HepG2 (cell line): ENCODE data around the gene TMEM134. TPM values are rescaled to one million over a fixed set of nuclear protein-coding genes. Genes with fewer than 3 reads are reported as not detected.

Experiments
- ADNP ChIP-seq: sonication (generic); formaldehyde crosslinking; IDR thresholded peaks from 2 replicates; pipeline ENCODE4 v1.4.0; 2020; ENCODE audit warnings: missing genetic modification reagents
- AKNA ChIP-seq: sonication (generic); formaldehyde crosslinking; IDR thresholded peaks from 2 replicates; pipeline ENCODE4 v1.4.0; 2020; ENCODE audit warnings: missing genetic modification reagents, borderline replicate concordance
- ATF6 ChIP-seq: sonication (generic); formaldehyde crosslinking; conservative IDR thresholded peaks from 2 replicates; pipeline ENCODE4 v1.4.0; 2020; ENCODE audit warnings: missing genetic modification reagents
- CHD4 ChIP-seq: fragments of 200-600 bp; sonication (generic); IDR thresholded peaks from 2 replicates; pipeline ENCODE4 v1.7.0; 2017; ENCODE audit warnings: mild to moderate bottlenecking, low read length, borderline replicate concordance
- HINFP ChIP-seq: sonication (generic); formaldehyde crosslinking; IDR thresholded peaks from 2 replicates; pipeline ENCODE4 v1.4.0; 2020; ENCODE audit warnings: low read depth, mild to moderate bottlenecking, missing genetic modification reagents
- KDM1A ChIP-seq: IDR thresholded peaks from 2 replicates; pipeline ENCODE4 v1.6.1; 2016; ENCODE audit warnings: missing compliant biosample characterization
- KDM5B ChIP-seq: sonication (generic); formaldehyde crosslinking; IDR thresholded peaks from 2 replicates; pipeline ENCODE4 v1.4.0; 2020; ENCODE audit warnings: missing genetic modification reagents, mild to moderate bottlenecking, borderline replicate concordance
- MLLT10 ChIP-seq: sonication (generic); formaldehyde crosslinking; IDR thresholded peaks from 2 replicates; pipeline ENCODE4 v1.4.0; 2020; ENCODE audit warnings: missing genetic modification reagents
- RAD21 ChIP-seq: fragments of 450-650 bp; formaldehyde crosslinking; IDR thresholded peaks from 2 replicates; pipeline ENCODE4 v1.5.0; 2020; ENCODE audit warnings: mild to moderate bottlenecking
- REL ChIP-seq: sonication (generic); formaldehyde crosslinking; conservative IDR thresholded peaks from 2 replicates; pipeline ENCODE4 v1.8.0; 2022; ENCODE audit warnings: mild to moderate bottlenecking, missing genetic modification reagents, moderate library complexity
- SPEN ChIP-seq: sonication (generic); formaldehyde crosslinking; IDR thresholded peaks from 2 replicates; pipeline ENCODE4 v1.5.1; 2020; ENCODE audit warnings: low read depth, mild to moderate bottlenecking, missing genetic modification reagents
- TRIM24 ChIP-seq: sonication (generic); formaldehyde crosslinking; IDR thresholded peaks from 2 replicates; pipeline ENCODE4 v1.8.0; 2022; ENCODE audit warnings: mild to moderate bottlenecking, missing genetic modification reagents
- ZBED4 ChIP-seq: sonication (generic); formaldehyde crosslinking; IDR thresholded peaks from 2 replicates; pipeline ENCODE4 v1.4.0; 2020; ENCODE audit warnings: missing genetic modification reagents, borderline replicate concordance
- ZKSCAN5 ChIP-seq: sonication (generic); formaldehyde crosslinking; IDR thresholded peaks from 2 replicates; pipeline ENCODE4 v1.5.1; 2020; ENCODE audit warnings: mild to moderate bottlenecking, missing genetic modification reagents
- ZNF709 ChIP-seq: sonication (generic); formaldehyde crosslinking; IDR thresholded peaks from 2 replicates; pipeline ENCODE4 v1.5.0; 2020; ENCODE audit warnings: mild to moderate bottlenecking, missing genetic modification reagents
- ZNF879 ChIP-seq: sonication (generic); formaldehyde crosslinking; IDR thresholded peaks from 2 replicates; pipeline ENCODE4 v1.8.1; 2023; ENCODE audit warnings: missing genetic modification reagents
- polyA plus RNA-seq, 8 experiments: library from polyadenylated mRNA; depleted of rRNA in 3 of 8; stranded (reverse) in 7 of 8; unstranded in 1 of 8; fragments of >200 nt; fragmentation: Illumina TruSeq in 4 of 8; extraction: Trizol in 4 of 8; gene quantifications; 2 replicates each; pipeline versions ENCODE4 v1.2.1 to v1.2.3, GENCODE V29; 2011 to 2016; ENCODE audit warnings: low read depth in 4 of 8, missing spikeins in 1 of 8, mixed read lengths in 1 of 8; ENCODE audit not compliant: insufficient read depth in 1 of 8
- total RNA-seq, 5 experiments: library from RNA; depleted of rRNA; stranded (reverse); fragments of >200 nt; fragmentation: Illumina TruSeq; extraction: Trizol; gene quantifications; 2 replicates each; pipeline ENCODE4 v1.2.3, GENCODE V29; 2016; ENCODE audit warnings: low read depth in 1 of 5

The TMEM134 gene
- total and polyA plus RNA-seq, 2 of the 13 experiments (the other 11 are each of a cell fraction or from before 2014, with no cell fraction given) = 6.9 to 26.9 TPM

GRCh38 chr11:67482827-67483798 lies 14.1 kb upstream of the TMEM134 start, which contains the start of gene AIP (continued):
- peak; percentile 91 for TF ChIP-seq HINFP (CRISPR knock-in tag)
- peak; percentile 100 for TF ChIP-seq KDM5B (CRISPR knock-in tag)
- TF ChIP-seq CHD4 = no peak
- peak; percentile 99 for TF ChIP-seq ZNF709 (CRISPR knock-in tag)
- TF ChIP-seq ZNF879 (CRISPR knock-in tag) = peak; percentile 98
- TF ChIP-seq RAD21 (CRISPR knock-in tag) = no peak
- TF ChIP-seq KDM1A (CRISPR knock-in tag) = peak; percentile 29; the same call in 1 of the 2 replicates
- peak; percentile 90; the same call in 1 of the 2 replicates for TF ChIP-seq AKNA (CRISPR knock-in tag)
- peak; percentile 90 for TF ChIP-seq SPEN (CRISPR knock-in tag)
- TF ChIP-seq TRIM24 = no peak
- TF ChIP-seq ZBED4 = peak; percentile 74; the same call in 1 of the 2 replicates
- TF ChIP-seq ATF6 (CRISPR knock-in tag) = peak; percentile 89; the same call in 1 of the 2 replicates
- TF ChIP-seq REL = peak; percentile 90
- TF ChIP-seq ADNP (CRISPR knock-in tag) = no peak
- TF ChIP-seq MLLT10 = no peak
- TF ChIP-seq ZKSCAN5 (CRISPR knock-in tag) = peak; percentile 31; the same call in 1 of the 2 replicates
